ENCODE data around the gene SH3BGRL3.

SH3BGRL3 gene

DNA sequence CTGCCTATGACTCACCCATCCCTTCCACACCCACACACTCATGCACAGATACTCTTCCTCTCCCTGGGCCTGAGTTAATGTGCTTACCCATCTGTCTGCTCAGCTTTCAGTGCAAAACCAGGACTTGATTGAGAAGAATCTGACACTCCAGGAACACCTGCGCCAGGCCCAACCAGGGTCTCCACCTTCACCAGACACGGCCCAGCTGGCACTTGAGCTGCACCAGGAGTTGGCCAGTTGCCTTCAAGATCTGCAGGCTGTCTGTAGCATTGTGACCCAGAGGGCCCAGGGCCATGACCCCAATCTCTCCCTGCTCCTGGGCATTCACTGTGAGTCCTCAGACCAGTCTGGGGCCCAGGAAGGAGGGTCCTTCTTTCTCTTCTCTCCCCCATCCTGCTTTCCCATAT, 3.5 kb upstream of the SH3BGRL3 start:
- Histone ChIP-seq H3K4me1 (peaks cover 5% of the 10 kb centered on the region), H3K4me3 (ENCODE audit: low read depth, low read length) (no peak overlapping the region), H3K9me3 (ENCODE audit: control insufficient read depth, low read length) (no peaks in the 10 kb centered on the region), H3K36me3 (ENCODE audit: control insufficient read depth, insufficient read depth, low read length) (no peaks in the 10 kb centered on the region), H3K27me3 (ENCODE audit: control insufficient read depth, insufficient read depth, low read length) (no peaks in the 10 kb centered on the region), H3K9ac (no peak overlapping the region), H3K27ac (no peak overlapping the region), H2AFZ (no peak overlapping the region), H3K4me2 (ENCODE audit: low read length) (no peak overlapping the region), H3K79me2 (no peaks in the 10 kb centered on the region)
- TF ChIP-seq, protein P1, sequence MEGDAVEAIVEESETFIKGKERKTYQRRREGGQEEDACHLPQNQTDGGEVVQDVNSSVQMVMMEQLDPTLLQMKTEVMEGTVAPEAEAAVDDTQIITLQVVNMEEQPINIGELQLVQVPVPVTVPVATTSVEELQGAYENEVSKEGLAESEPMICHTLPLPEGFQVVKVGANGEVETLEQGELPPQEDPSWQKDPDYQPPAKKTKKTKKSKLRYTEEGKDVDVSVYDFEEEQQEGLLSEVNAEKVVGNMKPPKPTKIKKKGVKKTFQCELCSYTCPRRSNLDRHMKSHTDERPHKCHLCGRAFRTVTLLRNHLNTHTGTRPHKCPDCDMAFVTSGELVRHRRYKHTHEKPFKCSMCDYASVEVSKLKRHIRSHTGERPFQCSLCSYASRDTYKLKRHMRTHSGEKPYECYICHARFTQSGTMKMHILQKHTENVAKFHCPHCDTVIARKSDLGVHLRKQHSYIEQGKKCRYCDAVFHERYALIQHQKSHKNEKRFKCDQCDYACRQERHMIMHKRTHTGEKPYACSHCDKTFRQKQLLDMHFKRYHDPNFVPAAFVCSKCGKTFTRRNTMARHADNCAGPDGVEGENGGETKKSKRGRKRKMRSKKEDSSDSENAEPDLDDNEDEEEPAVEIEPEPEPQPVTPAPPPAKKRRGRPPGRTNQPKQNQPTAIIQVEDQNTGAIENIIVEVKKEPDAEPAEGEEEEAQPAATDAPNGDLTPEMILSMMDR (IDR thresholded peaks at IDR 0.05), result no peak

DNA sequence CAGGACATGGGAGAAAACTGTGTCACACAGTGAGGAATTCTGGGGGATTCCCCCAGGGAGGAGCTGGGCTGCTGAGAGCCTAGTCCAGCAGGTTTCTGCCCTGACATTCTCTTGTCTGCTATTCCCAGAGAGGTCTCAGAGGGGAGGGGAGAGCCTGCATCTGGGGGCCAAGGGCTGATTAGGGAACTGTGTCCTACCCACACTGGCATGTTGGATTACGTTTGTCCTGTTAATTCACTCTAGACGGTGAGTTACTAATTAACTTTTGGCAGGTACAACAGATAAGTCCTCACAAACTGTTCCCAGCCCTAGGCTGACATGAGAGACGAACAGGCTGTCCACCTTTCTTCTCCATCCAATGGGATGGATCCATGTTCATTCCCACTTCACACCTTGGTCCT, 2.6 kb upstream of the SH3BGRL3 start:
- Histone ChIP-seq H3K9ac (no peak overlapping the region), H3K79me2 (no peaks in the 10 kb centered on the region), H3K27ac (no peak overlapping the region), H3K36me3 (ENCODE audit: control insufficient read depth, insufficient read depth, low read length) (no peaks in the 10 kb centered on the region), H3K4me2 (ENCODE audit: low read length) (no peak overlapping the region), H3K9me3 (ENCODE audit: control insufficient read depth, low read length) (no peaks in the 10 kb centered on the region), H2AFZ (no peak overlapping the region), H3K4me1 (peaks cover 5% of the 10 kb centered on the region), H3K4me3 (ENCODE audit: low read depth, low read length) (no peak overlapping the region), H3K27me3 (ENCODE audit: control insufficient read depth, insufficient read depth, low read length) (no peaks in the 10 kb centered on the region)
- TF ChIP-seq, protein P1 (IDR thresholded peaks at IDR 0.05), result no peak

DNA sequence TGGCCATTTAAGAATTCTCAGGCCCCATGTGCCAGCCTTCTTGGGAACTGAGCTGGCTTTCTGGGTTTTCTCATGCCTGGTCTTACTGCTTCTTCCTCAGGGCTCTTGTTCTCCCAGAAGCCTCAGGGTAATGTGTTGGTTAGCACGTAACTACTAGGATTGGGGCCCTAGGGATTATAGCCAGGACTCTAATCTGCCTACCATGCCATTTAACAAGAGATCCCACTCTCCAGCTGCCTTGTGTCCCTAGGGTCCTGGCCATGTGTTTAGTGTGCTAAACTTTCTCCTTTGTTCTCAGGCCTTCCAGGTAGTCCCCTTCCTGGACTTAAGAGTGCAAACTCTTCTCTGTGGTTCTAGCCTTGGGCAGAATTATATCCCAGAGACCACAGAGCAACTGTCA, 2.2 kb upstream of the SH3BGRL3 start:
- H3K9ac ChIP-seq, result no peak overlapping the region
- no peak overlapping the region for H3K4me3 ChIP-seq (ENCODE audit: low read depth, low read length)
- H3K4me2 ChIP-seq (ENCODE audit: low read length), result no peak overlapping the region
- H2AFZ ChIP-seq, result no peak overlapping the region
- peaks cover 5% of the 10 kb centered on the region for H3K4me1 ChIP-seq
- H3K36me3 ChIP-seq (ENCODE audit: control insufficient read depth, insufficient read depth, low read length), result no peaks in the 10 kb centered on the region
- H3K27me3 ChIP-seq (ENCODE audit: control insufficient read depth, insufficient read depth, low read length), result no peaks in the 10 kb centered on the region
- H3K9me3 ChIP-seq (ENCODE audit: control insufficient read depth, low read length), result no peaks in the 10 kb centered on the region
- TF ChIP-seq, protein P1 (IDR thresholded peaks at IDR 0.05), result no peak
- no peak overlapping the region for H3K27ac ChIP-seq
- no peaks in the 10 kb centered on the region for H3K79me2 ChIP-seq

DNA sequence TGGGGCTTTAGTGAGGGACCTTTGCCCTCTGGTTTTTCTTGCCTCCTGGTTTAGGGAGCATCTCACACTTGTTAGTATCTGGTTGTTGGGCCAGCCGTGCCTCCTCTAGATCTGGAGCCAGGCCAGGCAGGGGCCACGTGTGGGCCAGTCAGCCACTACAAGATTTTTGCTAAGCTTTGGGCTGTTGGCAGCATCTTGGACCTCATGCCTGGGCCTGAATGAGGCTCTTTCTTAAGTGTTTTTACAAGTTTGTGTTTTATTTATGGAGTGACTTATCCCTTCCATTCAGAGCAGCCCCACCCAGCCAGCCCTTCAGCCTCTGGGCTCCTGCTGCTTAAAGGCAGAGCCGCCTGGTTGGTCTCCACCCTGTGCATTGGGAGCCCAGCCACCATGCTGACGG, 1.6 kb upstream of the SH3BGRL3 start:
- Histone ChIP-seq H3K27ac (no peak overlapping the region), H3K9me3 (ENCODE audit: control insufficient read depth, low read length) (no peaks in the 10 kb centered on the region), H3K4me3 (ENCODE audit: low read depth, low read length) (no peak overlapping the region), H3K27me3 (ENCODE audit: control insufficient read depth, insufficient read depth, low read length) (no peaks in the 10 kb centered on the region), H3K9ac (no peak overlapping the region), H3K4me2 (ENCODE audit: low read length) (no peak overlapping the region), H3K36me3 (ENCODE audit: control insufficient read depth, insufficient read depth, low read length) (no peaks in the 10 kb centered on the region), H3K79me2 (no peaks in the 10 kb centered on the region), H3K4me1 (peaks cover 5% of the 10 kb centered on the region), H2AFZ (no peak overlapping the region)
- TF ChIP-seq, protein P1 (IDR thresholded peaks at IDR 0.05), result no peak

DNA sequence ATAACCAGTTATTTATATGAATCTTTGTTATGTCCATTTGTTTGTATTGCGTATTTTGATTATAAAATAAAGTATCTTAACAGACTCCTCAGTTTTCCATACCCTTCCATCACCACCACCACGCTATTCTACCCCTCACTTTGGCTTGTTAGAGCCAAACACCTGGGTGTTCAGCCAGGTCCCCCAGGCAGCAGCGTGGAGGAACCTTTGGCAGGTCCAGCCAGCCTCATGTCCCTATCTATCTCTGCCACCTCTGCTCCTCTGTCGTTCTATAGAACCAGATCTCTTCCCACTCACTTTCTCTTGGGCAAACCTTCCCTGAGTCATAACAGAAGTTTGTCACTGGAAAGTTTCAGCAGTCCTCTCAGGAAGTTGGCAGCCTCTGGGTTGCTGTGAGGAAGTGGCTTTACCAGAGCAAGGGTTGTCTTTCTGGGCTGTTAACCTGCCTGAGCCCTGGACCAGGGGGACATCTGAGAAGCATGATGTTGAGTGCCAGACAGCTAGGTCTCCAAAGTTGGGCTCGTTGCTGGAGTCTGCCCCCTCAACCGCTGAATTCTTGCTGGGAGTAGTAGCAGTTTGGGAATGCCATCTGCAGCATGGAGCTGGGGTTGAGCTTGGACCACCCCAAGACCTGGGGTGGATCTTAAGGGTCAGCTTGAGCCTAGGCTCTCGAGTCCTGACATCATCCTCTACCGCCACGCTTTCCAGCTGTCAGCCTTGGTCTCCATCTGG, 996 bp upstream of the SH3BGRL3 start:
- TF ChIP-seq, protein P1 (IDR thresholded peaks at IDR 0.05), result no peak
- Histone ChIP-seq H3K9ac (no peak overlapping the region), H3K4me1 (peaks cover 5% of the 10 kb centered on the region), H3K36me3 (ENCODE audit: control insufficient read depth, insufficient read depth, low read length) (no peaks in the 10 kb centered on the region), H2AFZ (peak overlapping the region; percentile 79), H3K27me3 (ENCODE audit: control insufficient read depth, insufficient read depth, low read length) (no peaks in the 10 kb centered on the region), H3K79me2 (no peaks in the 10 kb centered on the region), H3K9me3 (ENCODE audit: control insufficient read depth, low read length) (no peaks in the 10 kb centered on the region), H3K4me3 (ENCODE audit: low read depth, low read length) (peak overlapping the region; percentile 80), H3K27ac (peak overlapping the region; percentile 77), H3K4me2 (ENCODE audit: low read length) (peak overlapping the region; percentile 93)

Measured in parathyroid adenoma (tissue), 2 donors.